Stomach (tissue), 9 donors: ENCODE measurements around the gene MIP. TPM values are rescaled to one million over a fixed set of nuclear protein-coding genes. Genes with fewer than 3 reads are reported as not detected.

Source experiments
- DNase-seq, 2 donors: peaks; one replicate each; pipeline versions ENCODE4 v3.0.0 to v3.0.0-alpha.2; 2013 to 2019
- H3K27ac ChIP-seq, 5 donors: fragments of 200-600 bp in 4 of 5; sonication (generic) in 4 of 5; one replicate each; pipeline ENCODE4 v1.5.1; 2013 to 2019; ENCODE audit warnings: mild to moderate bottlenecking in 1 of 5, moderate library complexity in 1 of 5
- H3K27me3 ChIP-seq, 3 donors: fragments of 200-600 bp; sonication (generic); one replicate each; pipeline ENCODE4 v1.5.1; 2017 to 2019; ENCODE audit warnings: mixed run types in 1 of 3
- H3K36me3 ChIP-seq, 4 donors: fragments of 200-600 bp; sonication (generic); 1 replicate in 3 of 4; 2 replicates in 1 of 4; pipeline ENCODE4 v1.5.1; 2016 to 2019
- H3K4me1 ChIP-seq, 4 donors: fragments of 200-600 bp; sonication (generic); one replicate each; pipeline ENCODE4 v1.5.1; 2016 to 2019
- H3K4me3 ChIP-seq, 4 donors: fragments of 200-600 bp; sonication (generic) in 3 of 4; one replicate each; pipeline ENCODE4 v1.5.1; 2016 to 2019; ENCODE audit warnings: mild to moderate bottlenecking in 1 of 4
- H3K9me3 ChIP-seq, 4 donors: fragments of 200-600 bp; sonication (generic); one replicate each; pipeline ENCODE4 v1.5.1; 2016 to 2019
- EP300 ChIP-seq: sonication (generic); formaldehyde crosslinking; IDR thresholded peaks from one replicate; pipeline ENCODE4 v1.6.1; 2017; ENCODE audit warnings: antibody characterized with exemption
- POLR2A ChIP-seq, 4 donors: fragments of 450-650 bp; IDR thresholded peaks; one replicate each; pipeline ENCODE4 v1.6.1; 2016; ENCODE audit warnings: antibody characterized with exemption in 4 of 4, control low read depth in 2 of 4, mild to moderate bottlenecking in 1 of 4, moderate library complexity in 1 of 4
- POLR2AphosphoS5 ChIP-seq, 3 donors: sonication (generic); formaldehyde crosslinking; IDR thresholded peaks; one replicate each; pipeline ENCODE4 v1.6.1; 2016; ENCODE audit warnings: antibody characterized with exemption in 3 of 3
- WGBS, 5 donors: extraction: QIAGEN DNeasy Blood & Tissue Kit in 3 of 5; methylation state at CpG; one replicate each; pipeline versions ENCODE4 v1.1.5 to v1.1.7; 2013 to 2018; 5-methylcytosine and 5-hydroxymethylcytosine counted together
- intact Hi-C: fragments of 100-400 bp; cut with DNase I; formaldehyde crosslinking; loops from one replicate; pipeline ENCODE4 v1.15.1; 2023; ENCODE audit warnings: low total_unique reads
- polyA plus RNA-seq, 3 donors: library from polyadenylated mRNA; stranded (reverse); fragments of 200-250 nt; gene quantifications; one replicate each; pipeline ENCODE4 v1.2.3, GENCODE V29; 2013
- total RNA-seq, 5 donors: library from RNA; depleted of rRNA; stranded (reverse); fragments of >200 nt; gene quantifications; one replicate each; pipeline versions ENCODE4 v1.1.0 to v1.2.3, GENCODE V29; 2014 to 2016
- TF ChIP-seq, protein P1 (sequence below), 7 experiments: fragments of 450-650 bp in 4 of 7; fragments of 200-600 bp in 3 of 7; sonication (generic) in 3 of 7; IDR thresholded peaks; one replicate each; pipeline ENCODE4 v1.5.1; 2016 to 2019; ENCODE audit warnings: antibody characterized with exemption in 7 of 7, control low read depth in 2 of 7, mild to moderate bottlenecking in 1 of 7
- donor health status: healthy with polysubstance abuse.
- donor health status: Bipolar disorder and iron deficiency.
- donor health status: healthy.

MIP gene
- total and polyA plus RNA-seq, 8 donors, result not detected

DNA sequence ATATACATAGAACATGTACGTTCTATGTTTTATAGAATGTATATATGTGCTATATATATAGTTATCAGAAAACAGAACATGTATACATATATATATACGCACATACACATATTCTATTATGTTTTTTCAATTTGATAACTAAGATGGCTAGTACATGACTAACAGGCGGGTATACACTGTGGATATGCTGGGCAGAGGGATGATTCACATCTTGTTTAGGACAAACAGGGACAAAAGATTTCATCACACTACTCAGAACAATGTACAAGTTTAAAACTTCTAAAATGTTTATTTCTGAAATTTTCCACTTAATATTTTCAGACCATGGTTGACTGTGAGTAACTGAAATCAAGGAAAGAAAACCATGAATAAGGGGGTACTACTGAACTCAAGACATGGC is 22.6 kb downstream of the MIP start:
- Histone ChIP-seq H3K9me3 (no peaks in the 10 kb centered on the region), H3K4me1 (no peaks in the 10 kb centered on the region), H3K27ac (no peak overlapping the region), H3K27me3 (no peaks in the 10 kb centered on the region), H3K36me3 (peaks cover 4 to 60% (median 53%) of the 10 kb centered on the region in 4 donors), H3K4me3 (no peak overlapping the region)
- TF ChIP-seq POLR2AphosphoS5 (IDR thresholded peaks at IDR 0.05), result no peak
- no peak for TF ChIP-seq EP300
- TF ChIP-seq, protein P1, sequence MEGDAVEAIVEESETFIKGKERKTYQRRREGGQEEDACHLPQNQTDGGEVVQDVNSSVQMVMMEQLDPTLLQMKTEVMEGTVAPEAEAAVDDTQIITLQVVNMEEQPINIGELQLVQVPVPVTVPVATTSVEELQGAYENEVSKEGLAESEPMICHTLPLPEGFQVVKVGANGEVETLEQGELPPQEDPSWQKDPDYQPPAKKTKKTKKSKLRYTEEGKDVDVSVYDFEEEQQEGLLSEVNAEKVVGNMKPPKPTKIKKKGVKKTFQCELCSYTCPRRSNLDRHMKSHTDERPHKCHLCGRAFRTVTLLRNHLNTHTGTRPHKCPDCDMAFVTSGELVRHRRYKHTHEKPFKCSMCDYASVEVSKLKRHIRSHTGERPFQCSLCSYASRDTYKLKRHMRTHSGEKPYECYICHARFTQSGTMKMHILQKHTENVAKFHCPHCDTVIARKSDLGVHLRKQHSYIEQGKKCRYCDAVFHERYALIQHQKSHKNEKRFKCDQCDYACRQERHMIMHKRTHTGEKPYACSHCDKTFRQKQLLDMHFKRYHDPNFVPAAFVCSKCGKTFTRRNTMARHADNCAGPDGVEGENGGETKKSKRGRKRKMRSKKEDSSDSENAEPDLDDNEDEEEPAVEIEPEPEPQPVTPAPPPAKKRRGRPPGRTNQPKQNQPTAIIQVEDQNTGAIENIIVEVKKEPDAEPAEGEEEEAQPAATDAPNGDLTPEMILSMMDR (IDR thresholded peaks at IDR 0.05), result no peak
- no peak for TF ChIP-seq POLR2A (IDR thresholded peaks at IDR 0.05)
- intact Hi-C loops, result no loop called here
- WGBS, 5 donors, result 95 to 98% (median 98%) methylated on average over 3 of the region's 3 CpGs
- DNase-seq, result no peak

DNA sequence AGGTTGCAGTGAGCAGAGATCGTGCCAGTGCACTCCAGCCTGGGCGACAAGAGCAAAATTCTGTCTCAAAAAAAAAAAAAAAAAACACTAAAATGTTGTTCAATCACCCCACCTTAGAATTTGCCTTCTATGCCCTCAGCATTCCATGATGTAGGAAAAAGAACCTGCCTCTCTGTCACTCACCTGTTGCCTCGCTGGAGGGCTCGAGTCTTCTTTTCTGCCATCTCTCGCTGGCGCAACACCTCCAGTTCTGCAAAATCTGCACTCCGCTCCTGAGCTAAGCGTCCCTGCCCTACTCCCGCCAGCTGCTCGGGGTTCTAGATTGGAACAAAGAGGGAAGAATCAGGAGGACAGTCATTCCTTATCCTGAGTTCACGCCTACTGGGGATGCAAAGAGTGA is 23.2 kb downstream of the MIP start:
- no peak overlapping the region for H3K27ac ChIP-seq
- intact Hi-C loops, result no loop called here
- H3K36me3 ChIP-seq, result peaks cover 4 to 64% (median 53%) of the 10 kb centered on the region in 4 donors
- TF ChIP-seq EP300, result no peak
- no peaks in the 10 kb centered on the region for H3K27me3 ChIP-seq
- no peaks in the 10 kb centered on the region for H3K9me3 ChIP-seq
- no peaks in the 10 kb centered on the region for H3K4me1 ChIP-seq
- whole genome bisulfite sequencing, 5 donors, result 96 to 98% (median 98%) methylated on average over 11 of the region's 11 CpGs
- no peak for DNase-seq
- H3K4me3 ChIP-seq, result no peak overlapping the region

DNA sequence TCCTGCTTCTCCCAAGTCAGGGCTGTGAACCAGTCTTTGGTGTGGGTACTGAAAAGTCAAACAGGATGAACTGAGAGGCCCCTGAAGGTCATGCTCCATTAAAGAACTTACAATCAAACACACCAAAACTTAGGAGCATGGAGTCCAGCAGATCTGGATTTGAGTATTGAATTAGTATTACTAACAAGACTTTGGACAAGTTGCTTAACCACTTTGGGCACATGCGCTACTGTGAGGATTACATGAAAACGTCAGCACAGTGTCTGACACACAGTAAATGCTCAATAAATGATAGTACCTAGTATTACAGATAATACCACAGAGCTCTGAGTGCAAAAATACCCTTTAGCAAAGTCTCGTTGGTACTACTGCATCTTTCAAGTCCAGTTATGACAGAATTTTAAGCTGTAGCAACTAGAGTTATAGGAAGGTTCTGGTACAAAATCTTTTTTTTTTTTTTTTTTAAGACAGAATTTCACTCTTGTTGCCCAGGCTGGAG is 28.5 kb downstream of the MIP start:
- Histone ChIP-seq H3K27me3 (no peaks in the 10 kb centered on the region), H3K9me3 (no peaks in the 10 kb centered on the region), H3K36me3 (peaks cover 12 to 90% (median 79%) of the 10 kb centered on the region in 4 donors), H3K4me3 (no peak overlapping the region), H3K4me1 (no peaks in the 10 kb centered on the region), H3K27ac (no peak overlapping the region)
- WGBS, 5 donors, result 57 to 64% (median 61%) methylated on average over 3 of the region's 3 CpGs
- intact Hi-C loops, result no loop called here
- DNase-seq, result no peak
- TF ChIP-seq, protein P1 (IDR thresholded peaks at IDR 0.05), result no peak
- TF ChIP-seq POLR2A (IDR thresholded peaks at IDR 0.05), result no peak

DNA sequence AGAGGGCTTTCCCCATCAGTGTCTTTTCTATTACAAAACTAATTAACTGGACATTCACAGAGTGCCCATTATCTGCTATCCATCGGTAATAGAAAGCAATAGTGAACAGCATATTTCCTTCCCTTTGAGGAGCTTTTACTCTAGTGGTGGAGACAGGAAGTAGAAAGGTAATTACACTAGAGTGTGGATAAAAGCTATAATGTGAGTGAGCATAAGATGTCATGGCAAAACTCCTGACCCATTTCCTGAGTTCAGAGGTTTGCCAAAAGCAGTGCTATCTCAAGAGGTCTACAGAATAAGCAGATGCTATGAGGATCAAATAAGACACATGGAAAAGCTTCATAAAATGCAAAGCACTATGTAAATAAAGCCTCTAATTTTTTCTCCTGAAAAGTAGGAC is 29.3 kb downstream of the MIP start:
- intact Hi-C loops, result no loop called here
- no peaks in the 10 kb centered on the region for H3K27me3 ChIP-seq
- 75 to 94% (median 87%) methylated on average over 1 of the region's 1 CpG for WGBS, 5 donors
- peaks cover 12 to 91% (median 80%) of the 10 kb centered on the region in 4 donors for H3K36me3 ChIP-seq
- no peaks in the 10 kb centered on the region for H3K9me3 ChIP-seq
- no peak overlapping the region for H3K27ac ChIP-seq
- DNase-seq, result no peak
- H3K4me1 ChIP-seq, result no peaks in the 10 kb centered on the region
- no peak for TF ChIP-seq EP300
- no peak for TF ChIP-seq POLR2AphosphoS5 (IDR thresholded peaks at IDR 0.05)
- TF ChIP-seq, protein P1 (IDR thresholded peaks at IDR 0.05), result no peak
- TF ChIP-seq POLR2A (IDR thresholded peaks at IDR 0.05), result no peak
- no peak overlapping the region for H3K4me3 ChIP-seq

DNA sequence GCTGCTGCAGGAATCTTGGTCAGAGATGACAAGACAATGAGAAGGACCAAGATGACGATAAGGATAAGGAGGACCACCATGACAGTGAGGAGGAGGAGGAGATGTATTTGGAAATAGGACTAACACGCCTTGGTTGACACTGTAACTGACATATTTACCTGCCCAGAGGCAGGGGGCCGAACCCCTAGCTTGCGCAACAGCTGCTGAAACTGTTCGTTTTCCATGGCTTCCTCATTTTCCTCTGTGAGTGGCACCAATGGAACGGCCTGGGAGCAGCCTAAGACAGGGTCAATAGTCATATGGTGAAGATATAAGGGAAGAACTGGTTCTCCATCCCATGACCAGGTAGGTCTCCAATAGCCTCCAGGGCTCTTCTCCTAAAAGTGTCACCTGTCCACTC is 34.0 kb downstream of the MIP start:
- TF ChIP-seq POLR2A (IDR thresholded peaks at IDR 0.05), result no peak
- no peak for TF ChIP-seq POLR2AphosphoS5 (IDR thresholded peaks at IDR 0.05)
- TF ChIP-seq EP300, result no peak
- TF ChIP-seq, protein P1 (IDR thresholded peaks at IDR 0.05), result no peak
- H3K4me3 ChIP-seq, result no peak overlapping the region
- H3K9me3 ChIP-seq, result no peaks in the 10 kb centered on the region
- H3K4me1 ChIP-seq, result no peaks in the 10 kb centered on the region
- no peak for DNase-seq
- no peaks in the 10 kb centered on the region for H3K27me3 ChIP-seq
- H3K27ac ChIP-seq, result no peak overlapping the region
- 80 to 86% (median 83%) methylated on average over 6 of the region's 6 CpGs for WGBS, 5 donors
- intact Hi-C loops, result no loop called here
- H3K36me3 ChIP-seq, result peaks cover 8 to 77% (median 66%) of the 10 kb centered on the region in 4 donors
